ENCODE data around the gene KPNA1. TPM values are rescaled to one million over a fixed set of nuclear protein-coding genes. Genes with fewer than 3 reads are reported as not detected.

The KPNA1 gene
- total RNA-seq, 1 experiment from 2014 or later, result 118 TPM

GRCh38 chr3:122520861-122521260 lies 6.1 kb upstream of the KPNA1 start:
- ATAC-seq (no peak), DNase-seq (ENCODE audit: low read depth, low spot score) (no peak)
- no peaks in the 10 kb centered on the region for H3K36me3 ChIP-seq (ENCODE audit: control insufficient read depth, insufficient read depth, low read length)
- TF ChIP-seq CTCF (IDR thresholded peaks at IDR 0.05) (no peak), REST (IDR thresholded peaks at IDR 0.05; ENCODE audit: insufficient read depth in 1 of 2, low read depth in 2 of 2, low read length in 1 of 2) (no peak), SIN3A (IDR thresholded peaks at IDR 0.05; ENCODE audit: borderline replicate concordance, insufficient read depth, low read depth, low read length) (no peak), TCF7L2 (IDR thresholded peaks at IDR 0.05; ENCODE audit: low read depth, low read length) (no peak), POLR2AphosphoS5 (IDR thresholded peaks at IDR 0.05; ENCODE audit: low read depth, low read length) (no peak)
- in situ Hi-C loops (cut with HindIII; ENCODE audit: low pct_unique_long_range_greater_than_20kb, low sequenced_read_pairs), result no loop called here
- no peaks in the 10 kb centered on the region for H3K27me3 ChIP-seq (ENCODE audit: control insufficient read depth, insufficient read depth, low read length)
- ChIA-PET POLR2A (no interaction called here), CTCF (no interaction called here)
- BruUV-seq (replicated peaks), result no TSS peak
- H3K4me1 ChIP-seq (ENCODE audit: control insufficient read depth, insufficient read depth, low read length), result no peaks in the 10 kb centered on the region
- intact Hi-C loops (cut with micrococcal nuclease; ENCODE audit: unreplicated experiment), result no loop called here
- no peak overlapping the region for H3K4me3 ChIP-seq (ENCODE audit: low read depth in 2 of 2, low read length in 2 of 2)
- H3K27ac ChIP-seq (ENCODE audit: low read length), result no peak overlapping the region
- H3K9me3 ChIP-seq (ENCODE audit: control insufficient read depth, insufficient read depth, low read depth, low read length), result no peaks in the 10 kb centered on the region

GRCh38 chr3:122519693-122520092 lies 5.0 kb upstream of the KPNA1 start:
- DNase-seq (ENCODE audit: low read depth, low spot score), result no peak
- TF ChIP-seq POLR2AphosphoS5 (IDR thresholded peaks at IDR 0.05; ENCODE audit: low read depth, low read length), result no peak
- no peak for TF ChIP-seq REST (IDR thresholded peaks at IDR 0.05; ENCODE audit: insufficient read depth in 1 of 2, low read depth in 2 of 2, low read length in 1 of 2)
- no peak for TF ChIP-seq CTCF (IDR thresholded peaks at IDR 0.05)
- TF ChIP-seq SIN3A (IDR thresholded peaks at IDR 0.05; ENCODE audit: borderline replicate concordance, insufficient read depth, low read depth, low read length), result no peak
- no peak for TF ChIP-seq TCF7L2 (IDR thresholded peaks at IDR 0.05; ENCODE audit: low read depth, low read length)
- ChIA-PET CTCF (no interaction called here), POLR2A (interaction anchor here (0.6 kb wide), 1 partner anchor 14 kb away, joined by 10 read pairs; no protein-coding TSS in a partner anchor)
- in situ Hi-C loops (cut with HindIII; ENCODE audit: low pct_unique_long_range_greater_than_20kb, low sequenced_read_pairs) (no loop called here), intact Hi-C loops (cut with micrococcal nuclease; ENCODE audit: unreplicated experiment) (no loop called here)
- no peaks in the 10 kb centered on the region for H3K27me3 ChIP-seq (ENCODE audit: control insufficient read depth, insufficient read depth, low read length)
- H3K9me3 ChIP-seq (ENCODE audit: control insufficient read depth, insufficient read depth, low read depth, low read length), result no peaks in the 10 kb centered on the region
- H3K27ac ChIP-seq (ENCODE audit: low read length), result no peak overlapping the region
- ATAC-seq, result no peak
- no peaks in the 10 kb centered on the region for H3K36me3 ChIP-seq (ENCODE audit: control insufficient read depth, insufficient read depth, low read length)
- H3K4me3 ChIP-seq (ENCODE audit: low read depth in 2 of 2, low read length in 2 of 2), result no peak overlapping the region
- BruUV-seq (replicated peaks), result no TSS peak
- no peaks in the 10 kb centered on the region for H3K4me1 ChIP-seq (ENCODE audit: control insufficient read depth, insufficient read depth, low read length)

Data from Panc1 (cell line).